Esophagus muscularis mucosa (tissue), 4 donors: ENCODE results near the gene DIPK1A. TPM values are rescaled to one million over a fixed set of nuclear protein-coding genes. Genes with fewer than 3 reads are reported as not detected.

Source experiments
- DNase-seq: peaks from one replicate; pipeline ENCODE4 v3.0.0-alpha.2; 2017; ENCODE audit errors: extremely low spot score
- H3K27ac ChIP-seq, 4 donors: fragments of 200-600 bp; sonication (generic); replicated peaks in 1 of 4; 1 replicate in 3 of 4; 2 replicates in 1 of 4; pipeline ENCODE4 v1.5.1; 2016 to 2019; ENCODE audit warnings: mild to moderate bottlenecking in 1 of 4
- H3K27me3 ChIP-seq, 4 donors: fragments of 200-600 bp; sonication (generic); one replicate each; pipeline versions ENCODE4 v1.5.1 to v1.6.0; 2016 to 2019
- H3K36me3 ChIP-seq, 4 donors: fragments of 200-600 bp; sonication (generic); one replicate each; pipeline ENCODE4 v1.5.1; 2016 to 2019
- H3K4me1 ChIP-seq, 4 donors: fragments of 200-600 bp; sonication (generic); one replicate each; pipeline ENCODE4 v1.5.1; 2016 to 2019
- H3K4me3 ChIP-seq, 4 donors: fragments of 200-600 bp; sonication (generic); 1 replicate in 2 of 4; 2 replicates in 2 of 4; pipeline ENCODE4 v1.5.1; 2016 to 2019; ENCODE audit warnings: mild to moderate bottlenecking in 4 of 4, moderate library complexity in 1 of 4
- H3K9me3 ChIP-seq, 4 donors: fragments of 200-600 bp; sonication (generic); 1 replicate in 3 of 4; 2 replicates in 1 of 4; pipeline ENCODE4 v1.5.1; 2016 to 2019
- CTCF ChIP-seq, 3 experiments: fragments of 200-600 bp in 2 of 3; fragments of 450-650 bp in 1 of 3; sonication (generic) in 2 of 3; IDR thresholded peaks; one replicate each; pipeline ENCODE4 v1.5.1; 2017 to 2019; ENCODE audit warnings: antibody characterized with exemption in 3 of 3, mild to moderate bottlenecking in 2 of 3, moderate library complexity in 1 of 3
- EP300 ChIP-seq: sonication (generic); formaldehyde crosslinking; IDR thresholded peaks from one replicate; pipeline ENCODE4 v1.6.1; 2017; ENCODE audit warnings: antibody characterized with exemption
- POLR2A ChIP-seq: fragments of 450-650 bp; IDR thresholded peaks from one replicate; pipeline ENCODE4 v1.6.1; 2017; ENCODE audit warnings: antibody characterized with exemption, moderate library complexity, mild to moderate bottlenecking, low read depth
- POLR2AphosphoS5 ChIP-seq, 2 donors: sonication (generic); formaldehyde crosslinking; IDR thresholded peaks; one replicate each; pipeline ENCODE4 v1.6.1; 2017; ENCODE audit warnings: antibody characterized with exemption in 2 of 2
- WGBS: methylation state at CpG from one replicate; pipeline ENCODE4 v1.1.5; 2018; 5-methylcytosine and 5-hydroxymethylcytosine counted together
- intact Hi-C: fragments of 100-400 bp; cut with DNase I; formaldehyde crosslinking; loops from one replicate; pipeline ENCODE4 v1.15.1; 2023
- small RNA-seq, 3 donors: library from RNA; depleted of rRNA; stranded (forward); fragments of <200 nt; gene quantifications; one replicate each; pipeline ENCODE3, GENCODE V24; 2016
- total RNA-seq, 4 donors: library from RNA; depleted of rRNA; stranded (reverse); fragments of >200 nt; gene quantifications; one replicate each; pipeline versions ENCODE4 v1.1.0 to v1.2.1, GENCODE V29; 2016

The DIPK1A gene
- total RNA-seq, 4 donors from 2014 or later = 21.5 to 35.3 (median 32.7) TPM

- Histone ChIP-seq H3K4me1 (peaks cover 0 to 3% (median 0%) of the 10 kb centered on the region in 4 donors), H3K4me3 (no peak overlapping the region), H3K27ac (no peak overlapping the region), H3K36me3 (no peaks in the 10 kb centered on the region), H3K9me3 (no peaks in the 10 kb centered on the region), H3K27me3 (no peaks in the 10 kb centered on the region)
- intact Hi-C loops = no loop called here
- TF ChIP-seq POLR2AphosphoS5 (IDR thresholded peaks at IDR 0.05) = no peak
- TF ChIP-seq EP300 = no peak
- TF ChIP-seq POLR2A = no peak
- TF ChIP-seq CTCF (IDR thresholded peaks at IDR 0.05) = no peak
- no peak for DNase-seq
Observed at GRCh38 chr1:92797297-92797696, 164.0 kb downstream of the DIPK1A start.

GRCh38 chr1:92795166-92795565, 166.1 kb downstream of the DIPK1A start:
- Histone ChIP-seq H3K9me3 (no peaks in the 10 kb centered on the region), H3K4me1 (peaks cover 0 to 3% (median 0%) of the 10 kb centered on the region in 4 donors), H3K27ac (no peak overlapping the region), H3K27me3 (no peaks in the 10 kb centered on the region), H3K4me3 (no peak overlapping the region), H3K36me3 (no peaks in the 10 kb centered on the region)
- TF ChIP-seq EP300 = no peak
- no peak for TF ChIP-seq POLR2AphosphoS5 (IDR thresholded peaks at IDR 0.05)
- TF ChIP-seq CTCF (IDR thresholded peaks at IDR 0.05) = no peak
- TF ChIP-seq POLR2A = no peak
- intact Hi-C loops = no loop called here
- DNase-seq = no peak
- 85% methylated on average over 4 of the region's 4 CpGs for WGBS

GRCh38 chr1:92792340-92792782, 168.9 kb downstream of the DIPK1A start:
- no peaks in the 10 kb centered on the region for H3K36me3 ChIP-seq
- WGBS = 55% methylated on average over 3 of the region's 3 CpGs
- H3K27me3 ChIP-seq = no peaks in the 10 kb centered on the region
- intact Hi-C loops = no loop called here
- peaks cover 0 to 3% (median 0%) of the 10 kb centered on the region in 4 donors for H3K4me1 ChIP-seq
- no peak overlapping the region for H3K4me3 ChIP-seq
- H3K9me3 ChIP-seq = no peaks in the 10 kb centered on the region
- H3K27ac ChIP-seq = no peak overlapping the region
- no peak for TF ChIP-seq CTCF (IDR thresholded peaks at IDR 0.05)
- no peak for TF ChIP-seq EP300
- no peak for TF ChIP-seq POLR2A
- TF ChIP-seq POLR2AphosphoS5 (IDR thresholded peaks at IDR 0.05) = no peak
- DNase-seq = no peak

Small RNA genes lying within 50 kb of the gene (small RNA-seq; reads per million reads assigned to genes)
- gene RF00432 (0 reads per million in 3 donors), gene RN7SL692P (0 reads per million in 3 donors), gene RNU6-210P (0 reads per million in 3 donors), gene RNU6-970P (0 reads per million in 3 donors), gene SNORA66 (4.2 to 6.5 (median 6.3) reads per million in 3 donors), gene SNORD21 (0 reads per million in 3 donors)

Other genes starting within 250 kb of the DIPK1A start
- 10 to 100 TPM; 32.3 to 55.2 (median 40.4) TPM for gene EVI5, start 176.4 kb downstream of the DIPK1A start, total RNA-seq
- 1,000 to 10,000 TPM; 1,085 to 2,182 (median 1,790) TPM for gene RPL5, start 129.4 kb downstream of the DIPK1A start, total RNA-seq
- 10 to 100 TPM in 2 of 4 donors, 1 to 10 TPM in 2; 7.1 to 13.4 (median 9.9) TPM for gene MTF2, start 117.8 kb upstream of the DIPK1A start, total RNA-seq
- 10 to 100 TPM; 45.7 to 72.6 (median 59.2) TPM for gene TMED5, start 219.0 kb upstream of the DIPK1A start, total RNA-seq
- gene CCDC18, start 219.3 kb upstream of the DIPK1A start, total RNA-seq = 1 to 10 TPM; 1.4 to 4.6 (median 1.8) TPM